H9 (cell line): Measurements from ENCODE around the gene PVR. TPM values are rescaled to one million over a fixed set of nuclear protein-coding genes. Genes with fewer than 3 reads are reported as not detected.

ENCODE experiments used
- DNase-seq: peaks from one replicate; pipeline ENCODE4 v3.0.0-alpha.2; 2017
- H2AFZ ChIP-seq: one replicate; pipeline ENCODE4 v1.6.1; 2013; ENCODE audit warnings: mild to moderate bottlenecking, low read length, control low read depth, moderate library complexity
- H2AK5ac ChIP-seq: 2 replicates; pipeline ENCODE4 v1.6.1; 2013; ENCODE audit warnings: low read length, control low read depth, mixed read lengths; ENCODE audit not compliant: insufficient read length
- H2BK120ac ChIP-seq: one replicate; pipeline ENCODE4 v1.6.1; 2013; ENCODE audit warnings: low read depth, mild to moderate bottlenecking, low read length, control low read depth, inconsistent platforms; ENCODE audit not compliant: poor library complexity, severe bottlenecking
- H2BK12ac ChIP-seq: 2 replicates; pipeline ENCODE4 v1.6.1; 2013; ENCODE audit warnings: low read length, control low read depth, mixed read lengths, low read depth; ENCODE audit not compliant: insufficient read length
- H2BK15ac ChIP-seq: 2 replicates; pipeline ENCODE4 v1.6.1; 2013; ENCODE audit warnings: low read depth, low read length, control low read depth
- H2BK20ac ChIP-seq: one replicate; pipeline ENCODE4 v1.6.1; 2013; ENCODE audit warnings: low read depth, mild to moderate bottlenecking, low read length, control low read depth, inconsistent platforms; ENCODE audit not compliant: poor library complexity, severe bottlenecking
- H2BK5ac ChIP-seq: 2 replicates; pipeline ENCODE4 v1.6.1; 2013; ENCODE audit warnings: low read length, control low read depth, mixed read lengths; ENCODE audit not compliant: insufficient read length
- H3K14ac ChIP-seq: 2 replicates; pipeline ENCODE4 v1.6.1; 2013; ENCODE audit warnings: low read length, control low read depth; ENCODE audit not compliant: insufficient read depth
- H3K18ac ChIP-seq: 2 replicates; pipeline ENCODE4 v1.6.1; 2013; ENCODE audit warnings: low read depth, mild to moderate bottlenecking, mixed read lengths, low read length, control low read depth; ENCODE audit not compliant: insufficient read length
- H3K23ac ChIP-seq: 2 replicates; pipeline ENCODE4 v1.6.1; 2013; ENCODE audit warnings: low read length, control low read depth, mixed read lengths, low read depth; ENCODE audit not compliant: insufficient read length
- H3K23me2 ChIP-seq: 2 replicates; pipeline ENCODE4 v1.6.1; 2013; ENCODE audit warnings: low read depth, mild to moderate bottlenecking, mixed read lengths, low read length, control low read depth; ENCODE audit not compliant: insufficient read length, poor library complexity, severe bottlenecking
- H3K27ac ChIP-seq: 2 replicates; pipeline ENCODE4 v1.5.1; 2013; ENCODE audit warnings: low read length, control low read depth, mixed read lengths, low read depth; ENCODE audit not compliant: insufficient read length
- H3K27me3 ChIP-seq: 2 replicates; pipeline ENCODE4 v1.6.1; 2013; ENCODE audit warnings: low read length, control low read depth, inconsistent platforms; ENCODE audit not compliant: insufficient read depth
- H3K4ac ChIP-seq: 2 replicates; pipeline ENCODE4 v1.6.1; 2013; ENCODE audit warnings: low read depth, mild to moderate bottlenecking, control low read depth, inconsistent platforms, low read length, moderate library complexity
- H3K4me1 ChIP-seq: 2 replicates; pipeline ENCODE4 v1.6.1; 2013; ENCODE audit warnings: low read length, control low read depth, inconsistent platforms; ENCODE audit not compliant: insufficient read depth
- H3K4me2 ChIP-seq: 2 replicates; pipeline ENCODE4 v1.6.1; 2013; ENCODE audit warnings: low read length, control low read depth, mixed read lengths; ENCODE audit not compliant: insufficient read length, insufficient read depth
- H3K56ac ChIP-seq: 2 replicates; pipeline ENCODE4 v1.6.1; 2013; ENCODE audit warnings: low read depth, mild to moderate bottlenecking, mixed read lengths, low read length, control low read depth; ENCODE audit not compliant: insufficient read length
- H3K79me1 ChIP-seq: 2 replicates; pipeline ENCODE4 v1.6.1; 2013; ENCODE audit warnings: low read depth, mild to moderate bottlenecking, moderate library complexity, low read length, control low read depth, inconsistent platforms; ENCODE audit not compliant: insufficient read depth, poor library complexity, severe bottlenecking
- H3K79me2 ChIP-seq: 2 replicates; pipeline ENCODE4 v1.6.1; 2013; ENCODE audit warnings: low read length, control low read depth, inconsistent platforms; ENCODE audit not compliant: insufficient read depth
- H3K9ac ChIP-seq: 2 replicates; pipeline ENCODE4 v1.6.1; 2013; ENCODE audit warnings: low read length, control low read depth, mixed read lengths; ENCODE audit not compliant: insufficient read length; ENCODE audit errors: extremely low read depth
- H3K9me3 ChIP-seq: one replicate; pipeline ENCODE4 v1.6.1; 2013; ENCODE audit warnings: low read depth, low read length, inconsistent platforms; ENCODE audit not compliant: control insufficient read depth
- H3T11ph ChIP-seq: one replicate; pipeline ENCODE4 v1.6.1; 2013; ENCODE audit warnings: mild to moderate bottlenecking, low read length, control low read depth, inconsistent platforms
- H4K20me1 ChIP-seq: one replicate; pipeline ENCODE4 v1.6.1; 2013; ENCODE audit not compliant: control insufficient read depth, insufficient read length, insufficient read depth
- H4K5ac ChIP-seq: 2 replicates; pipeline ENCODE4 v1.6.1; 2013; ENCODE audit warnings: low read depth, mild to moderate bottlenecking, mixed read lengths, low read length, control low read depth; ENCODE audit not compliant: insufficient read length
- H4K8ac ChIP-seq: replicated peaks from 2 replicates; pipeline ENCODE4 v1.6.1; 2013; ENCODE audit warnings: low read length, control low read depth, mixed read lengths, low read depth; ENCODE audit not compliant: insufficient read length
- H4K91ac ChIP-seq: 2 replicates; pipeline ENCODE4 v1.6.1; 2013; ENCODE audit warnings: low read depth, mild to moderate bottlenecking, moderate library complexity, mixed read lengths, low read length, control low read depth; ENCODE audit not compliant: insufficient read length
- H3K27ac Mint-ChIP-seq, 3 experiments: 2 replicates in 2 of 3; 3 replicates in 1 of 3; pipeline ENCODE4 v1.8.0; 2020 to 2021; ENCODE audit warnings: mixed read lengths in 3 of 3, mild to moderate bottlenecking in 1 of 3, moderate library complexity in 1 of 3
- H3K27me3 Mint-ChIP-seq: 2 replicates; pipeline ENCODE4 v1.8.0; 2021; ENCODE audit warnings: low read depth, mild to moderate bottlenecking, moderate library complexity, mixed read lengths
- H3K36me3 Mint-ChIP-seq, 3 experiments: 2 replicates in 2 of 3; 3 replicates in 1 of 3; pipeline ENCODE4 v1.8.0; 2020 to 2021; ENCODE audit warnings: low read depth in 3 of 3, mixed read lengths in 3 of 3; ENCODE audit not compliant: insufficient read depth in 1 of 3
- H3K4me1 Mint-ChIP-seq, 2 experiments: 2 replicates each; pipeline ENCODE4 v1.8.0; 2020; ENCODE audit warnings: mixed read lengths in 2 of 2
- H3K4me3 Mint-ChIP-seq, 2 experiments: 2 replicates in 1 of 2; 3 replicates in 1 of 2; pipeline ENCODE4 v1.8.0; 2020 to 2021; ENCODE audit warnings: mild to moderate bottlenecking in 2 of 2, mixed read lengths in 2 of 2, moderate library complexity in 1 of 2
- H3K9me3 Mint-ChIP-seq, 2 experiments: 2 replicates in 1 of 2; 3 replicates in 1 of 2; pipeline ENCODE4 v1.8.0; 2020; ENCODE audit warnings: mild to moderate bottlenecking in 2 of 2, mixed read lengths in 2 of 2, moderate library complexity in 1 of 2
- CTCF ChIP-seq: fragments of 200-600 bp; sonication (generic); conservative IDR thresholded peaks from 3 replicates; pipeline ENCODE4 v1.8.0; 2021; ENCODE audit warnings: antibody characterized with exemption, mild to moderate bottlenecking
- WGBS: extraction: QIAGEN DNeasy Blood & Tissue Kit; methylation state at CpG from one replicate; pipeline ENCODE4 v1.1.7; 2013; ENCODE audit warnings: missing lambda C conversion rate, low lambda C conversion rate, mixed read lengths; ENCODE audit not compliant: insufficient read length; ENCODE audit errors: extremely low coverage; 5-methylcytosine and 5-hydroxymethylcytosine counted together
- total RNA-seq: library from RNA; stranded (reverse); gene quantifications from 2 replicates; pipeline ENCODE4 v1.2.1, GENCODE V29; 2021

PVR gene
- total RNA-seq, 1 experiment from 2014 or later = 29.2 TPM

GRCh38 chr19:44604241-44604640 is 39.5 kb upstream of the PVR start:
- Histone ChIP-seq H3K23me2 (no peaks in the 10 kb centered on the region), H3K9me3 (no peaks in the 10 kb centered on the region), H3K79me1 (no peaks in the 10 kb centered on the region), H4K91ac (no peak overlapping the region), H3K4me2 (no peak overlapping the region), H4K8ac (no peak overlapping the region), H3K18ac (no peak overlapping the region), H2BK120ac (peak overlapping the region; percentile 3), H3T11ph (no peak overlapping the region), H3K23ac (no peak overlapping the region), H3K27ac (no peak overlapping the region), H4K20me1 (no peaks in the 10 kb centered on the region), H3K4ac (no peak overlapping the region), H2AFZ (no peak overlapping the region), H4K5ac (no peak overlapping the region), H3K4me1 (peaks cover 4% of the 10 kb centered on the region; the same call in 1 of the 2 replicates), H3K79me2 (no peaks in the 10 kb centered on the region), H2AK5ac (no peak overlapping the region), H2BK12ac (no peak overlapping the region), H3K14ac (no peak overlapping the region), H3K9ac (no peak overlapping the region), H2BK15ac (no peak overlapping the region), H3K56ac (no peak overlapping the region), H3K27me3 (no peaks in the 10 kb centered on the region), H2BK20ac (no peak overlapping the region), H2BK5ac (no peak overlapping the region)
- no peak overlapping the region for H3K4me3 Mint-ChIP-seq
- H3K4me1 Mint-ChIP-seq = peaks cover 39% of the 10 kb centered on the region in 2 experiments
- TF ChIP-seq CTCF = no peak
- WGBS = no CpG with 5 or more reads among the region's 6 CpGs
- no peaks in the 10 kb centered on the region; a peak in 1 of 5 replicates for H3K9me3 Mint-ChIP-seq
- no peak for DNase-seq
- H3K36me3 Mint-ChIP-seq = peaks cover 0 to 4% (median 2%) of the 10 kb centered on the region in 3 experiments; a peak in 2 of 7 replicates
- H3K27ac Mint-ChIP-seq = peak overlapping the region in 2 of 3 experiments; percentile 31 to 64; a peak in 3 of 7 replicates
- peaks cover 4% of the 10 kb centered on the region; the same call in 1 of the 2 replicates for H3K27me3 Mint-ChIP-seq
